HG03354 (cell line): ENCODE results near the gene PARP12.

Experiments used
- ATAC-seq: cut with Tn5 transposase; IDR thresholded peaks from one replicate; pipeline ENCODE4 v1.9.1; 2021; ENCODE audit warnings: mild to moderate bottlenecking; ENCODE audit not compliant: unreplicated experiment, poor library complexity, severe bottlenecking

Gene PARP12

DNA sequence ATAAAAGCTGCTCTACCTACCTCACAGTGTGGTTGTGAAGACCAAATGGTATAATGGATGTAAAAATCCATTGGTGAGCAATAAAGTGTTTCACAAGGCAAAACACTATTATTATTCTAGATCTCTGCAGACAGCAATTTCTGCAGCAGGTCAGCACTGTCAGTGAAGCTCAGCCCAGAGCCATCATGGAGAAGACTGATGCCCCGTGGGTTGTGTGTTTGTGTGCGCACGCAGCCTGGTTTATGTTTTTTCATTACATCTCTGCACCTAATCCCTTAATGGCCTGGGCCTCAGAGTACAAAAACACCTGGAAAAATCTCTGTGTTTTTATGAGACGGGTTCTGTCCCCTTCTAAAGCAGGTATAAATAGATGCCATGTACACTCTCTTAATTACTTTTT is 64.2 kb downstream of the PARP12 start:
- no peak for ATAC-seq

DNA sequence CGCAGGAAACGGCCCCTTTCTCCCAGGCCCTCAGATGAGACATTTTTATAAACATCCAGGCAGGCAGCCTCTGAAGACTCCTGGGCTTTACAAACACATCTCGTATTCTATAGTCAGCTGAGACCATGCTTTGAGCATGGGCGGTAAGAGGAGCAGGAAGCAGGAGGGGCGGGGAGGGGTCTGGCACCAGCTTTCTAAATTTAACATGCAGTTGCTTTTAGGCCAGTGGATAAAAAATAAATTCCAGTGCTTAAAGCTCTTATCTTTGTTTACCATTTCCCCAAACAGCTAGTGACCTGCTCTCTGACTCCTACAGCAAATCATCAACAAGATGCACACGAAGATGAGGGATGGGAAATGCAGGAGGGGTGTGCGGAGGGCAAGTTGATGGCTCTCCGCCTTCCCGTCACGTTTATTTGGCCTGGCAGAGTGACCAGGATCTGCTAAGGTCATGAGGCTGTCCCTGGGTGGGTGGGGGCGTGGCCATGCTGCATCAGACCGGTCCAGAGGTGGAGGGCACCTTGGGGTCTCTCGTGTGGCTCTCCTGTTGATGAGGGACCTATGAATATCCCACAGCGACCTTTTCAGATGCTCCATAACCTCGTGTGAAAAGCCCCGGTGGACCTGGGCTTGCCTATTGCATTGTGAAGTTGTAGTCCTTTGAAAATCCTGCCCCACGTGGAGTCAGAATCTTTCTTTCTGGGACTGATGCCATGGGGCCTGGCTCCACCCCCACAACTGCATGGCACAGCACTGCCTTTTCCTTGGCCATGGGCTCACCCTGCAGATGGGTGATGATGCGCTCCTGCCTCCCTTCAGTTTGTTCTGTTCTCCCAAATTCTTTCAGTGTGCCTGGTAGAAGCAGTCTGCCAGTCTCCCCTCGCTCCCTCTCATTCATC is 67.5 kb downstream of the PARP12 start:
- ATAC-seq = no peak

DNA sequence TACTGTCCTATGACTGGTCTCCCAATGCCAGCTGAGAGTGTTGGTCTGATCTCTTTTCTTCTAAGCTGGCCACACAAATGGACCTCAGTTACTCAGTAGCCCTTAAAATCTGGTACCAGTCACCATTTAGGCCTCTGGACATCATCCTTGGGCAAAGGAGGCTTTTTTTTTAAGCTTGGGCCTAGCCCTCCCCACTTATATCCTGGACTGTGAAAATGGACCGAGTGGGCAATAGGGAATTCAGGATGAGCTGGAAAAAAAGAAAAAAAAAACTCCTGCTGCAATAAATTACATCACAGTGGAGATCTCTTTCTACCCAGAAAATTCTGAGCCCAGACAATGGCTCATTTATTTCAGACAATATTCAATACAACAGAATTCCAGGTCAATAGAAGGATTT is 68.4 kb downstream of the PARP12 start:
- ATAC-seq = no peak

DNA sequence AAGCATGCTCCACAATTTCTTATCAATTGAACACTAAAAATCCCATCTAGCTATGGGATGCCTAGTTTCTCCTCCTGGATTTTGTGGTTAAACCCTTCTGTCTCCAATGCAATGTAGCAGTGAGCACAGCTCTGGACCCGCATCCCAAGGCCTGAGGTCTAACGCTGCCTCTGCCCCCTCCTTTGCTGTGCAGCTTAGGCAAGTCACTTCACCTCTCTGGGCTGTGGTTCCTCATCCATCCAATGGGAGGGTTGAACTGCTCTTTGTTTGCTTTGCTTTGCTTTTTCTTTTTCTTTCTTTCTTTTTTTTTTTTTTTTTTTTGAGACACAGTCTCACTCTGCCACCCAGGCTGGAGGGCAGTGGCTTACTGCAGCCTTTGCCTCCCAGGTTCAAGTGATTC is 69.2 kb downstream of the PARP12 start:
- ATAC-seq = no peak

DNA sequence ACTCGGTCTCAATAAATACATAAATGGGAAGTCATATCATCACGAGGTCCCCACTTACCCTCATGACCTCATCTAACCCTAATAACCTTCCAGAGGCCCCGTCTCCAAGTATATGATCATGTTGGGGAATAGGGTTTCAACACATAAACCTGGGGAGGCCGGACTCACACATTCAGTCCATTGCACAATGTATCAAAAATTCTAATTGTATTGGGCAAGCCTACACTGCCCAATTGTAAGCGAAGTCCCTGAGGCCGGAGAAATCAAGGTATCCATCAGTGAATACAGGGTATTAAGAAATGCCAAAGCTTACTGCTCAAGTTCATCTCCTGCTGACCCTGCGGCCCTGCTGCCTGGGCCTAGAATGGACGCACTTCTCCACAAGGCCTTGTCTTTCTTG is 69.6 kb downstream of the PARP12 start:
- no peak for ATAC-seq

DNA sequence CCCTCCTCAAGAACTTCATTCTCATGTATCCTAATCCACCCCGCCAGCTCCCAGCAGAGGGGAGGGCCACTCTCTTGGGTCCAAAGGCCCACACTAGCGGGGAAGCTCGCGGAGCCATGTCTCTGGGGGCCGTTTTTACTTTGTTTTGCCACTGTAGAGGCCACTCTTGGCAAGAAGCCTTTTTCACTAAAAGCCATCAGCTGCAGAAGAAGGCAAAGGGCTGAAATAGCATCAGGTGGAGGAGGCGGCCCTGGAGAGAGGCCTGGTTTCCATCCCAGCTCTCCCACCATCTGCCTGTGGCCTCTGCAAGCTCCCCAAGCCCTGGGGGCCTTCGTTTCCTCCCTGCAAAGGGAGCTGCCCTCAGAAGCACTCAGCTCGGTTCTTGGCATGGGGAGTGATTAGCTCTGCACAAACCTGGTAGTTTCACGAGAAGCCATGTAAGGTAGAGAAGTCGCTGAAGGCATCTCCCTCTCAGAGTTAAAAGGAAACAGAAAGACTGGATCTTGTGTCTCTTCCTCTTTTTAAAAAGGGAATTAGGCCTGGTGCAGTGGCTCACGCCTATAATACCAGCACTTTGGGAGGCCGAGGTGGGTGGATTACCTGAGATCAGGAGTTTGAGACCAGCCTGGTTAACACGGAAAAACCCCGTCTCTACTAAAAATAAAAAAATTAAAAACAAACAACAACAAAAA is 70.3 kb downstream of the PARP12 start:
- ATAC-seq = no peak

DNA sequence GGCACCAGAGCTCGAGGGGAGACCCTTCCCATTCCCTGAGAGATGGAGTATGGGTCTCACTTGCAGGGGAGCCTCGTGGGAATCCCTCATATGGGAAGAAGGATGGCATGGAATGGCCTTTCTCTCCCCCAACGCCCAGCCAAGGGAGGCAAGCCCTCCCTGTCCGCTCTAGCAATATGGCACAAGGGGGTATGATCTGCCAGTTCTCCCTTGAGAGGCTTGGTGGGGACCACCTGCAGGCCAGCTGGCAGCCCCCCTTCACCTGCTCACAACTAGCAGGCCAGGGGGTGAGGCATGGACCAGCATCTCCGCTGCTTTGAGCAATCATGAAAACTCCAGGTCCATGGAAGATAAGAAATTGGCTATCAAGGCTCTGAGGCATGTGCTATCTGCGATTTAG is 70.8 kb downstream of the PARP12 start:
- ATAC-seq = no peak

DNA sequence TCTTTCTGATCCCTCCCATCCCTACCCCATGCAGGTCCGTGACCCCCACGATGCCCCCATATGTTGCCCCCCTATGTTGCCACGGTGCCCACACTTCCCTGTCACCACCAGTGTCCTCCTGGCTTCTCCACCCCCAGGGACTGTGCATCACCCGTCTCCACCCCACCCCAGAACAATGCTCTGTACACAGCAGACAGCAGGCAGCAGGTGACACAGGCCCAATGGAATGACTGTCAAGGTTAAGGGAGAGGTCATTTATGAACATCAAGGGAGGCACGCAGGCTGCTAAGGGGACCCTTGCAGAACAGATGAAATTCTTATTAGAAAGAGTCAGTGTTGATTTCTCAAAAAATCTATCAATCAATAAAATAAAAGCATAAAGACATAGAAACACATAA is 71.5 kb downstream of the PARP12 start:
- ATAC-seq = no peak

DNA sequence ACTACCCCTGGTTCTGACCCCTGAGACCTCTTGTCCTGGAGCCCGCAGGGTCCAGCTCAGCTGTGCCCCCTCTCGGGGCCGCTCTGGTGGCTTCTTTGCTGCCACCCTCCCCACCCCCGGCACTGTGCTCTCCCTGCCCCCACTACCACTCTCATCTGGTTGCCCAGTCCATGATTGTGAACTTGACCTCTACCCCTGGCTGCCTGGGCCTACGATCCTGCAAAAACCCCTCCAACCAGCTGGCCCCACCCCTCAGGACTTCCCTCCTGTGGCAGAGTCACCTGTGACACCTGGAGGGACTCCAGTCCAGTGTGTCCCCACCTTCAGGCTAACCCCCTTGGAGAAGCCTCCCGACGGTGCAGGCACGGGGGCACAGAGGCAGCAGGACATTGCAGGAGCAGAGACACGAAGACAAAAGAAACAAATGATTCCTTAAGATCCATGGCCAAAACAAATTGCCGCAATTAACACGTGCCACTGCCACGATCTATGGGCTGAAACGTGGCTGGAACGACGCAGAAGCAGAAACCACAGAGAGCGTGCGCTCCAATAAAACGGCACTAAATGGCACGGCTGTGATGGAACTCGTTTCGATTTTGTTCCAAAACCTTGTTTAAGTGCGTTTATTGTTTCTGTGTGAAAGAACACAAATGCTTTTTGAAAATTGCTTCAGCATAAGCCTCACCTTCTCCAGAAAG is 72.0 kb downstream of the PARP12 start:
- ATAC-seq = no peak

DNA sequence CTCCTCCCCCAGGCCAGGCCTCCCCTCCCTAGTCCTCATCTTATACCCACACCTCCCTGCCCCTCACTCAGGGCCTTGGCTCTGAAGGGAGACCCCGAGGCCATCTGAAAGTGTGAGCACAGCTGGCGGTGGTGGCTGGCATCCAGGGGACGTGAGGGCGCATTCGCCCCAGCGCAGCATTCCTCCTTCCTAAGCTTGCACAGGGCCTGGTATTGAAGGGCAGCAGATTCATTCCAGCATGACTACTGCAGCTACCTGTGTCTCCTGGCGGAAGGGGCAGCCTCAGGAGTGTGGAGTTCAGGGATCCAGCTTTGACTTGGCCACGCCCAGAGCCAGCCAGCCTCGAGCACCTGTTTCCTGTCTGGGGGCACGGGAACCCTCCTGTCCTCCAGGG is 72.6 kb downstream of the PARP12 start:
- ATAC-seq = no peak

DNA sequence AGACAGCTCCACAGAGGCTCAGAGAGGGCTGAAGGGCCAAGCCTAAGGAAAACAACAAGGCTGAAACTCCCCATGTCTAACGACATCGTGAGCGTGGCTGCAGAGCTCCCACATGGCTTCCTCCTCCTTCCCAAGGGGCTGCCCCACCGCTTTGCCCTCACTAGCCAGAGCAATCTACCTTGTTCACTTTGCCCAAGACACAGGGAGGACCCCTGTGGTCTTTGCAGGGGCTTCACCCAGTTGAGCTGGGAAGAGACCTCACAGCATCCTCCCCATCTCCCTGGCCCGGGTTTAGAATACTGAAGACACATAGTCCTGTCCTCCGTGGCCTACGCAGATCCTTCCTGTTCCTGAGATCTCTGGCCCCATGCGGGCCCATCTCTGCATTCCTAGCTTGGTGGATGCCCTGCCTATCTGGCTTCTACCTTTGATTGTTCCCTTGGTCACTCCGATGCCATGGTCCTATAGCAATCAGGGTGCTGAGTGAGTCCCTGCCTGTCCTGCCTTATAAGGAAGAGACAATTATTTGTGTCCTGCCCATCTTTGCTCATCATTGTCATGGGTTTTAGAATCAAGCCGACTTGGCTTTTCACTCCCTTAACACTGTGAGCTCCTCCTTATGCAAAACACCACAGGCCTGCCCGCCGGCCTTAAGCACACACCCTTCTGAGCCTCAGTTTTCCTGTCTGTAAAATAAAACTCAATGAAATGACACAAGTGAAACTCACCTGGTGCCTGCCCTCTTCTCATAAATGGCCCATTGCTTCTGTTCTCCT is 73.2 kb downstream of the PARP12 start:
- no peak for ATAC-seq

DNA sequence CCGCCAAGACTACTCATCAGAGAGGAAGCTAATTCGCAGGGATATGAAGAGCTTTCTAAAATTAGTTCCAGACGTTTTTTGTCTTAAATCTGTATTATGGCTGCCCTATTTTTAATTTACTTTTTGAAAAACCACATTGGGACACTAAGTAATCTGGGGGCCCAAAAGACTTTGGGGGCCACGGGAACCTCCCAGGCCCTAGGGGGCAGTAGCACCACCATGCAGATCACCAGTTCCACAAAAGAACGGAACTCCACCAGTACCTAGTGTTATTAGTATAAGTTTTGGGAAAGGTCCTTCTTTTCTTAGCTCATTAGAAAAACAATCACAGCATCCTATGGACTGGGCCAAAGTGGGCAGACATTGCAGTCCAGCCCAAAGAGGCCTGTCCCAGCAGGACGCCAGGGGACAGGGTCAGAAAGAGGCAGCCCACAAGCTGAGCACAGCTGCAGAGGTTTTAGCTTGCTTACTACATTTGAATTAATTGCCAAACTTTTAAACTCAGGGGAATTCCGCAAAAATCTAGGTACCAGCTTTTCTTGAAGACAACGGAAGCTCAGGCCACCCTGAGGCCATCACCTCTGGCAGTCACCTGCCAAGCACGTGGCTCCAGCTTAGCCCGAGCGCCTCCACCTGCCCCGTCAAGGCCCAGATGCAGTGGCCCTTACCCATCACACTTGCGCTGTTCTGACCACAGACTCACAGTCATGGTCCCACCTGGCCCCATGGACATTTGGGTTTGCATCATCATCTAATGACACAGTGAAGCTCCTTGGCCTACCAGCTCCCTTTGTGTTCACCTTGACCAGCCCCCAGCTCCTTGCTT is 74.8 kb downstream of the PARP12 start:
- no peak for ATAC-seq

DNA sequence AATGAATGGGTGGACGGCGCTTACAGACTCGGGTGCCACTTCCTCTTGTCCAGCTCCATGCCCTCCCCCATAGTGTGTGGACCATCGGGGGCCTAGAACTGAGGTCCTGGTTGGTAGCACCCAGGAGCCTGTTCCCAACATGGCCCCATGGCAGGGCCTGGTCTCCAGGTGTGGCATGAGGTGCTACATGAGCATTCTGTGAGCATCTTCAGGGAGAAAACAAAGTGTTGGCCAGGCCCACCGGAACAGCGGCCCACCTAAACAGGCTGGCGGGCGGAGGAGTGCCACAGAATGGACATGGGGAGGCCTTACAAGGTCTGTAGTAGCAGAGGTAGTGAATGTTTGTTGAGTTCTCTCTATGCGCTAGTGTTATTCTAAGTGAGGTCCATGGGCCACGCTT is 76.9 kb downstream of the PARP12 start:
- ATAC-seq = no peak

DNA sequence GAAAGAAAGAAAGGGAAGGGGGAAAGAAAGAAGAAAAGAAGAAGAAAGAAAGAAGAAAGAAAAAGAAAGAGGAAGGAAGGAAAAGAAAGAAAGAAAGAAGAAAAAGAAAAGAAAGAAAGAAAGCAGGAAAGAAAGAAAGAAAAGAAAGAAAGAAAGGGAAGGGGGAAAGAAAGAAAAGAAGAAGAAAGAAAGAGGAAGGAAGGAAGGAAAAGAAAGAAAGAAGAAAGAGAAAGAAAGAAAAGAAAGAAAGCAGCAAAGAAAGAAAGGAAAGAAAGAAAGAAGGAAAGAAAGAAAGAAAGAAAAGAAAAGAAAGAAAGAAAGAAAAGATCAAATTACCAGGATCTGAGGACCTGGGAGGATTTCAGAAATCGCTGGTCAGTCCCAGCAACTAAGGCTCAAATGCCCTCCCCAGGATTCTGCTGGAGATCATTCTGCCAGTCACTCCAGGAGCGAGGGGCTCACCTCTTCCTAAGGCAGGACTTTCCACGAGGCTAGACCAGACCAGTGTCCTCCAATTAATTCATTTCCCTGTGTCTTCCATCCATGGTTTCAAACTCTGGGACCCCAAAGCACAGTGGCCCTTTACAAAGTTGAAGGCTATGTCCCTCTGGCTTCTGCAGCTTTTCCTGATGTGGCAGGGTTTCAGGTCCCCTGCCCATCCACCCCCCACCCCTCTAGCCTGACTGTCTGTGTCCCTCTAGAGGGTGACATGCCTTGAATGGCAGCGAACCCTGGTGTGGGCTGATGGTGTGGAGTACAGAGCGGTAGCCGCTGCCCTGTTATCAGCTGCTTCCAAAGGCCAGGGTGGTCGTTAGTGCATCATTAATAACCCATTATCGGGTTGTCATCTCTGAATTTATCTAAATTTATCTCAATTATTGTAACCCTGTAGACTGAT is 77.9 kb downstream of the PARP12 start:
- no peak for ATAC-seq

DNA sequence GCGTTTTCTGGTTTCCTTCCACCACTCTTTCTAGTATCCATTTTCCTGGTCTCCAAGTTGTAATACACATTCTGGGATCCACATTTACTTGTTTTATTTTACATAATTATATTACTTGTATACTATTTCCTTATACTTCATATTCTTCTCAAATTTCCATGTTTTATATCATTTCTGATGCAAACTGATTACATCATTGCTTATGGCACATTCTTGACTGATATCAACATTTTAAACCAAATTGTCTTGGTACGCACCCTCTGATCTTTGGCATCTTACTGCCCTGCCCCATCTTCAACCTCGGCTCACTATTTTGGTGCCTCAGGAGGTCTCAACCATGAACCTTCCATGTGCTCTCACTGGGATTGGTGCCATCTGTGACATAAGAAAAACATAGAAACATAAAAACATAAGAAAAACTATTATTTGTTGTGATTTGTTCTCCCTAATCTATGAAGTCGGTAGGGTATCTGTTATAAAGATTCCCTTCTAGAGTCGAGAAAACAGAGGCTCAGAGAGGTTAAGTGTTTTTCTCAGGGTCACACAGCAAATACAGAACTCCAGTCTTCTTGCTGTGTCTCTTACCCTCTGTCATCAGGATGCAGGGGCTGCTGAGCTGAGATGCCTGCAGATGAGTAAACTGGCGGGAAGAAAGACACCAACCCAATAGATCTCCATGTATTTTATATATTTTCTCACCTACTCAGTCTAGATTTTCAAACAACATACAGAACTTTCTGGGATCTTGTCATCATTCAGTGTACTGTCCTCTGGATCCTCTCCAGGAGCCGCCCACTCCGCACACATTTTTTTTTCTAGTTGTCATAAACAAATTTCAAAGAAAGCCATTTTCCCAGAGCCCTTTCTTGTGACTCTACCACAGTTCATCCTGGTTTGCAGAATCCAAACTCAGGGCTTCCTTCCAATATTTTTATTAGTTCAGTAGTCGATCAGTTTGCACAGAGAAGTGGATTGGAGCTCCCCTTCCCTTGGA is 79.5 kb downstream of the PARP12 start:
- ATAC-seq = no peak

DNA sequence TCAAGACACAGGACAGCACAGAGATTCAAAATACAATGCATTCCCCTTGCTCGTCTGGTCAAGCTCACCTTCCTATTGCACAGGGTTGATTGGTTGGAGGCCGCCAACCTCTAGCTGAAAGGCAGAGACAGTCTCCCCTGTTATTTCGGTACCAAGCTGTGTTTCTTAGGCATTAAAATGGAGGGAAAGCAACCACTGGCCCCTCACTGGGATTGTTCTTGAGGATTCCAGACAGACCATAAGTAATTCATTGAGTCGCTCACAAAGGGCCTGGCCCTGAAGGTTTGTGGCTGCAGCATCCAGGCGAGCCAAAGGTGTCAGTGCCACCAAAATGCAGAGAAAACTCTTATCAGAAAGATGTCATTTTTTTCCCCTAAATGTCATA is 81.2 kb downstream of the PARP12 start:
- ATAC-seq = no peak
